ENCODE measurements around the gene IGSF21. TPM values are rescaled to one million over a fixed set of nuclear protein-coding genes. Genes with fewer than 3 reads are reported as not detected.

Gene IGSF21
- total RNA-seq, 1 experiment from 2014 or later = 30.5 TPM

DNA sequence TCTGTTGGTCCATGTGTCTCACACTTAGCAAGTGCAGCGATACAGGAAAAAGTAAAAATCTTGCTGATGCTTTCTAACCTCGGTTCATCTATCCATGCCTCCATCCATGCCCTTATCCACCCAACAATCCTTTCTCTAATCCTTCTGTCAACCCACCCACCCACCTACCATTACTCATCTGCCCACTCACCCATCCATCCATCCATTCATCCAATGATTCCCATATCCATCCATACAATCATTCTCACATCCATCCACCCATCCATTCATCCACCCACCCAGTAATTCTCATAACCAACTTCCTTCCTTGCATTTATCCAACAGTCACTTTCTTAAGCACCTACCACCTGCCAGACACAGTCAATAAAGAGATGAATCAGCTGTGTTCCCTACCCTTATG lies 6.1 kb upstream of the IGSF21 start (continued):
- TF ChIP-seq HMGXB4 (CRISPR knock-in tag; IDR thresholded peaks at IDR 0.05) (no peak), PRDM15 (CRISPR knock-in tag; IDR thresholded peaks at IDR 0.05) (no peak), ZNF138 (CRISPR knock-in tag; conservative IDR thresholded peaks at IDR 0.05) (no peak), ESRRA (CRISPR knock-in tag; IDR thresholded peaks at IDR 0.05; ENCODE audit: borderline replicate concordance) (no peak)

- ChIA-PET CTCF (interaction anchor here (1.3 to 1.4 kb wide), 2 partner anchors 131 to 477 kb away, joined by 4 read pairs; no protein-coding TSS in a partner anchor), POLR2A (no interaction called here)
- peaks cover 23% of the 10 kb centered on the region for H3K4me1 Mint-ChIP-seq
- ATAC-seq = no peak
- H3K4me3 Mint-ChIP-seq = no peak overlapping the region
- no peak overlapping the region for H3K27ac Mint-ChIP-seq
- H3K36me3 Mint-ChIP-seq = no peaks in the 10 kb centered on the region
- peaks cover 74% of the 10 kb centered on the region for H3K27me3 Mint-ChIP-seq (ENCODE audit: low read depth)
- H3K9me3 Mint-ChIP-seq = no peaks in the 10 kb centered on the region
- DNase-seq (ENCODE audit: low spot score) = no peak
- TF ChIP-seq NFE2L1 (CRISPR knock-in tag; IDR thresholded peaks at IDR 0.05) = no peak
- TF ChIP-seq, protein P1, sequence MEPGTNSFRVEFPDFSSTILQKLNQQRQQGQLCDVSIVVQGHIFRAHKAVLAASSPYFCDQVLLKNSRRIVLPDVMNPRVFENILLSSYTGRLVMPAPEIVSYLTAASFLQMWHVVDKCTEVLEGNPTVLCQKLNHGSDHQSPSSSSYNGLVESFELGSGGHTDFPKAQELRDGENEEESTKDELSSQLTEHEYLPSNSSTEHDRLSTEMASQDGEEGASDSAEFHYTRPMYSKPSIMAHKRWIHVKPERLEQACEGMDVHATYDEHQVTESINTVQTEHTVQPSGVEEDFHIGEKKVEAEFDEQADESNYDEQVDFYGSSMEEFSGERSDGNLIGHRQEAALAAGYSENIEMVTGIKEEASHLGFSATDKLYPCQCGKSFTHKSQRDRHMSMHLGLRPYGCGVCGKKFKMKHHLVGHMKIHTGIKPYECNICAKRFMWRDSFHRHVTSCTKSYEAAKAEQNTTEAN (CRISPR knock-in tag; IDR thresholded peaks at IDR 0.05) = no peak
- TF ChIP-seq ZNF281 (CRISPR knock-in tag; IDR thresholded peaks at IDR 0.05) = no peak
Observed at GRCh38 chr1:18103788-18104421, 3.7 kb upstream of the IGSF21 start.

DNA sequence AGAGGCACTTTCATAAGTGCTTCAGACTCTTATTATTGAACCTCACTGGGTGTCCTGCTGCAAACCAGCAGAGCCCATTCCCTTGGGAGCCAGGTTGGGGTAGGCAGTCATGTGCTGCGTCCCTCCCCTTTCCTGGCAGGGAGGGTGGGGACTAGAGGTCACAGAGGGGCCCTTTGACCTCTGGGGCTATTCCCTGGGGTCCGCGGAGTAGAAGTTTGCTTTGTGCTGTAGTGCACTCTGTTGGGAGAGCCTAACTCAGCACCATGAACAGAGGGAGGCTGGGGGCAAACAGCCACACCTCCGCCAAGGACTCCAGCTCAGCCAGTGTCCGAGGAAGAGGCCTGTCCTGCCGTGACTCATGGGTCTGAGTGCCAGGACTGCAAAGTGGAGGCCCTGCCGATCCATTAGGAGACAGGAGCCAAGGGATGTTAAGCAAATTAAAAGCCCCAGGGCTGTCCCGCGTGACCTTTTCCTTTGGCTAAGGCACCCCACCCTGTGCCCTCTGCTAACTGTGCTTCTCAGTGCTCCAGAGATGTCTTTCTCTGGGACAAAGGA lies 3.0 kb upstream of the IGSF21 start:
- DNase-seq (ENCODE audit: low spot score) = no peak
- Mint-ChIP-seq H3K27ac (no peak overlapping the region), H3K36me3 (no peaks in the 10 kb centered on the region), H3K4me3 (no peak overlapping the region), H3K27me3 (ENCODE audit: low read depth) (peaks cover 74% of the 10 kb centered on the region), H3K4me1 (peaks cover 26% of the 10 kb centered on the region), H3K9me3 (no peaks in the 10 kb centered on the region)
- TF ChIP-seq RORB (CRISPR knock-in tag; IDR thresholded peaks at IDR 0.05) = no peak
- TF ChIP-seq, protein P2, sequence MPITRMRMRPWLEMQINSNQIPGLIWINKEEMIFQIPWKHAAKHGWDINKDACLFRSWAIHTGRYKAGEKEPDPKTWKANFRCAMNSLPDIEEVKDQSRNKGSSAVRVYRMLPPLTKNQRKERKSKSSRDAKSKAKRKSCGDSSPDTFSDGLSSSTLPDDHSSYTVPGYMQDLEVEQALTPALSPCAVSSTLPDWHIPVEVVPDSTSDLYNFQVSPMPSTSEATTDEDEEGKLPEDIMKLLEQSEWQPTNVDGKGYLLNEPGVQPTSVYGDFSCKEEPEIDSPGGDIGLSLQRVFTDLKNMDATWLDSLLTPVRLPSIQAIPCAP (CRISPR knock-in tag; IDR thresholded peaks at IDR 0.05) = no peak
- TF ChIP-seq, protein P3, sequence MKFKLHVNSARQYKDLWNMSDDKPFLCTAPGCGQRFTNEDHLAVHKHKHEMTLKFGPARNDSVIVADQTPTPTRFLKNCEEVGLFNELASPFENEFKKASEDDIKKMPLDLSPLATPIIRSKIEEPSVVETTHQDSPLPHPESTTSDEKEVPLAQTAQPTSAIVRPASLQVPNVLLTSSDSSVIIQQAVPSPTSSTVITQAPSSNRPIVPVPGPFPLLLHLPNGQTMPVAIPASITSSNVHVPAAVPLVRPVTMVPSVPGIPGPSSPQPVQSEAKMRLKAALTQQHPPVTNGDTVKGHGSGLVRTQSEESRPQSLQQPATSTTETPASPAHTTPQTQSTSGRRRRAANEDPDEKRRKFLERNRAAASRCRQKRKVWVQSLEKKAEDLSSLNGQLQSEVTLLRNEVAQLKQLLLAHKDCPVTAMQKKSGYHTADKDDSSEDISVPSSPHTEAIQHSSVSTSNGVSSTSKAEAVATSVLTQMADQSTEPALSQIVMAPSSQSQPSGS (CRISPR knock-in tag; IDR thresholded peaks at IDR 0.05; ENCODE audit: borderline replicate concordance, low read depth) = no peak
- no peak for TF ChIP-seq E2F5 (CRISPR knock-in tag; IDR thresholded peaks at IDR 0.05)
- TF ChIP-seq, protein P4, sequence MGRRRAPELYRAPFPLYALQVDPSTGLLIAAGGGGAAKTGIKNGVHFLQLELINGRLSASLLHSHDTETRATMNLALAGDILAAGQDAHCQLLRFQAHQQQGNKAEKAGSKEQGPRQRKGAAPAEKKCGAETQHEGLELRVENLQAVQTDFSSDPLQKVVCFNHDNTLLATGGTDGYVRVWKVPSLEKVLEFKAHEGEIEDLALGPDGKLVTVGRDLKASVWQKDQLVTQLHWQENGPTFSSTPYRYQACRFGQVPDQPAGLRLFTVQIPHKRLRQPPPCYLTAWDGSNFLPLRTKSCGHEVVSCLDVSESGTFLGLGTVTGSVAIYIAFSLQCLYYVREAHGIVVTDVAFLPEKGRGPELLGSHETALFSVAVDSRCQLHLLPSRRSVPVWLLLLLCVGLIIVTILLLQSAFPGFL (CRISPR knock-in tag; IDR thresholded peaks at IDR 0.05; ENCODE audit: borderline replicate concordance) = no peak
- TF ChIP-seq, protein P5, sequence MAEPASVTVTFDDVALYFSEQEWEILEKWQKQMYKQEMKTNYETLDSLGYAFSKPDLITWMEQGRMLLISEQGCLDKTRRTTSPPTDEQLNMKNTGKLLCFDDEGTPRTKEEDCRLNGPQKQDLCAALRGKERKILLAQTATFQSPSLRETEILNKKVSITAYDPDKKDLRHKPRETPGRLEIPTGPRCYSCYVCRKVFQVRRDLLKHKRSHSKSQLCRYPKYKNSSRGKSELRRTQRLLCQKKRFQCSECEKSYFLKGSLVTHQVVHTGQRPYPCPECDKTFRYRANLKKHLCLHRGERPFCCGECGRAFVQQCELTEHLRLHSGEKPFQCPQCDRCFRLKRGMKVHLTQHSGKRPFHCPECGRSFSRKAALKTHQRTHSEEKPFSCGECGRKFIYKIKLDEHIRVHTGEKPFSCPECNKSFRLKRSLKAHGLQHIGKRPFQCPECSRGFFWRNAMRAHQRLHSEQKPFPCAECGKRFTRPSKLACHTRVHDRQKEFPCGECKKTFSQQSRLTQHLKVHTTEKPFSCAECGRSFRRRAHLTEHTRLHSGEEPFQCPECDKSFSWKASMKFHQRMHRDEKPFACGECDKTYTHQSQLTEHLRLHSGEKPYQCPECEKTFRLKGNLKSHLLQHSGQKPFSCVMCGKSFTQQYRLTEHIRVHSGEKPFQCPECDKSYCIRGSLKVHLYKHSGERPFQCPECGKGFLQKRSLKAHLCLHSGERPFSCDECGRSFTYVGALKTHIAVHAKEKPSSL (CRISPR knock-in tag; conservative IDR thresholded peaks at IDR 0.05) = no peak
- no peak for TF ChIP-seq NR1H2 (CRISPR knock-in tag; IDR thresholded peaks at IDR 0.05)
- CTCF ChIA-PET = interaction anchor here (1.3 to 1.4 kb wide), 2 partner anchors 130 to 477 kb away, joined by 4 read pairs; no protein-coding TSS in a partner anchor
- no peak for ATAC-seq
- POLR2A ChIA-PET = no interaction called here

All from WTC11 (cell line).